HepG2 (cell line): Measurements from ENCODE around the gene VAMP5. TPM values are rescaled to one million over a fixed set of nuclear protein-coding genes. Genes with fewer than 3 reads are reported as not detected.

Source experiments
- BHLHE40 ChIP-seq: IDR thresholded peaks from 2 replicates; pipeline ENCODE4 v1.6.1; 2011; ENCODE audit warnings: low read length, improper control_type of control experiment
- ESRRA ChIP-seq: sonication (generic); formaldehyde crosslinking; IDR thresholded peaks from 2 replicates; pipeline ENCODE4 v1.5.1; 2020; ENCODE audit warnings: mild to moderate bottlenecking, low read depth, missing genetic modification reagents
- FLYWCH1 ChIP-seq: sonication (generic); formaldehyde crosslinking; IDR thresholded peaks from 2 replicates; pipeline ENCODE4 v1.8.1; 2023; ENCODE audit warnings: mild to moderate bottlenecking, missing genetic modification reagents
- FOXJ3 ChIP-seq: sonication (generic); formaldehyde crosslinking; IDR thresholded peaks from 2 replicates; pipeline ENCODE4 v1.4.0; 2020; ENCODE audit warnings: missing genetic modification reagents, mild to moderate bottlenecking, borderline replicate concordance
- HBP1 ChIP-seq: IDR thresholded peaks from 2 replicates; pipeline ENCODE4 v1.6.1; 2016; ENCODE audit warnings: low read depth, control low read depth
- HMG20B ChIP-seq: conservative IDR thresholded peaks from 2 replicates; pipeline ENCODE4 v1.6.1; 2016; ENCODE audit warnings: missing genetic modification reagents, missing compliant biosample characterization
- HNRNPLL ChIP-seq: fragments of 200-400 bp; formaldehyde crosslinking; IDR thresholded peaks from 2 replicates; pipeline ENCODE4 v1.6.1; 2017; ENCODE audit warnings: mild to moderate bottlenecking, low read depth, low read length; ENCODE audit not compliant: poor library complexity, severe bottlenecking
- MAFK ChIP-seq, 2 experiments: IDR thresholded peaks in 1 of 2; conservative IDR thresholded peaks in 1 of 2; 2 replicates each; pipeline ENCODE4 v1.6.1; 2011; ENCODE audit warnings: improper control_type of control experiment in 2 of 2, low read length in 2 of 2
- NCOA1 ChIP-seq: sonication (generic); formaldehyde crosslinking; IDR thresholded peaks from 2 replicates; pipeline ENCODE4 v1.9.0; 2021; ENCODE audit warnings: missing genetic modification reagents
- NCOA5 ChIP-seq: sonication (generic); formaldehyde crosslinking; IDR thresholded peaks from 2 replicates; pipeline ENCODE4 v1.4.0; 2020; ENCODE audit warnings: missing genetic modification reagents
- NR1H2 ChIP-seq: sonication (generic); formaldehyde crosslinking; IDR thresholded peaks from 2 replicates; pipeline ENCODE4 v1.8.1; 2022; ENCODE audit warnings: low read depth, missing genetic modification reagents, borderline replicate concordance
- PCBP1 ChIP-seq: fragments of 200-400 bp; formaldehyde crosslinking; IDR thresholded peaks from 2 replicates; pipeline ENCODE4 v1.6.1; 2017; ENCODE audit warnings: mild to moderate bottlenecking, low read depth, low read length, borderline replicate concordance
- SAFB2 ChIP-seq: sonication (generic); formaldehyde crosslinking; IDR thresholded peaks from 2 replicates; pipeline ENCODE4 v1.5.1; 2020; ENCODE audit warnings: missing genetic modification reagents, low read depth, mild to moderate bottlenecking, borderline replicate concordance
- STAG1 ChIP-seq: sonication (generic); formaldehyde crosslinking; IDR thresholded peaks from 2 replicates; pipeline ENCODE4 v1.4.0; 2020; ENCODE audit warnings: missing genetic modification reagents
- ZFP62 ChIP-seq: sonication (generic); formaldehyde crosslinking; IDR thresholded peaks from 2 replicates; pipeline ENCODE4 v1.4.0; 2020; ENCODE audit warnings: missing genetic modification reagents
- ZKSCAN8 ChIP-seq: IDR thresholded peaks from 2 replicates; pipeline ENCODE4 v1.6.1; 2016; ENCODE audit warnings: borderline replicate concordance, missing genetic modification reagents, missing compliant biosample characterization
- ZNF292 ChIP-seq: sonication (generic); formaldehyde crosslinking; IDR thresholded peaks from 2 replicates; pipeline ENCODE4 v1.8.1; 2022; ENCODE audit warnings: mild to moderate bottlenecking, low read depth, missing genetic modification reagents, borderline replicate concordance
- ZNF503 ChIP-seq: sonication (generic); formaldehyde crosslinking; IDR thresholded peaks from 2 replicates; pipeline ENCODE4 v1.4.0; 2020; ENCODE audit warnings: missing genetic modification reagents
- ZNF790 ChIP-seq: sonication (generic); formaldehyde crosslinking; IDR thresholded peaks from 2 replicates; pipeline ENCODE4 v1.8.0; 2022; ENCODE audit warnings: missing genetic modification reagents, mild to moderate bottlenecking, borderline replicate concordance
- polyA plus RNA-seq, 8 experiments: library from polyadenylated mRNA; depleted of rRNA in 3 of 8; stranded (reverse) in 7 of 8; unstranded in 1 of 8; fragments of >200 nt; fragmentation: Illumina TruSeq in 4 of 8; extraction: Trizol in 4 of 8; gene quantifications; 2 replicates each; pipeline versions ENCODE4 v1.2.1 to v1.2.3, GENCODE V29; 2011 to 2016; ENCODE audit warnings: low read depth in 4 of 8, missing spikeins in 1 of 8, mixed read lengths in 1 of 8; ENCODE audit not compliant: insufficient read depth in 1 of 8
- total RNA-seq, 5 experiments: library from RNA; depleted of rRNA; stranded (reverse); fragments of >200 nt; fragmentation: Illumina TruSeq; extraction: Trizol; gene quantifications; 2 replicates each; pipeline ENCODE4 v1.2.3, GENCODE V29; 2016; ENCODE audit warnings: low read depth in 1 of 5
- TF ChIP-seq, protein P1 (sequence below): IDR thresholded peaks from 2 replicates; pipeline ENCODE4 v1.6.1; 2016; ENCODE audit warnings: low read depth
- TF ChIP-seq, protein P2 (sequence below): sonication (generic); formaldehyde crosslinking; IDR thresholded peaks from 2 replicates; pipeline ENCODE4 v1.8.0; 2022; ENCODE audit warnings: mild to moderate bottlenecking, missing genetic modification reagents, borderline replicate concordance
- TF ChIP-seq, protein P3 (sequence below): sonication (generic); formaldehyde crosslinking; IDR thresholded peaks from 2 replicates; pipeline ENCODE4 v1.4.0; 2020; ENCODE audit warnings: missing genetic modification reagents, low read depth, mild to moderate bottlenecking, borderline replicate concordance

VAMP5 gene
- total and polyA plus RNA-seq, 2 of the 13 experiments (the other 11 are each of a cell fraction or from before 2014, with no cell fraction given): 7.2 to 56.7 TPM

- TF ChIP-seq ZNF790 (no peak), FLYWCH1 (CRISPR knock-in tag) (no peak), HNRNPLL (no peak), ZNF503 (CRISPR knock-in tag) (no peak; the same call in 1 of the 2 replicates), ZNF292 (no peak), BHLHE40 (no peak), PCBP1 (0 out of 2 replicates have a peak, but pooled peaks have one; percentile 33), ESRRA (CRISPR knock-in tag) (peak; percentile 51; the same call in 1 of the 2 replicates), STAG1 (CRISPR knock-in tag) (peak; percentile 58), HBP1 (CRISPR knock-in tag) (no peak), HMG20B (CRISPR knock-in tag) (no peak), SAFB2 (CRISPR knock-in tag) (peak; percentile 40; the same call in 1 of the 2 replicates), NR1H2 (CRISPR knock-in tag) (no peak), MAFK (conservative IDR thresholded peaks at IDR 0.05 in 1 of 2, IDR thresholded peaks at IDR 0.05 in 1 of 2; ENCODE audit: low read length in 2 of 2) (no peak), ZFP62 (CRISPR knock-in tag) (no peak), ZKSCAN8 (no peak), NCOA1 (no peak; the same call in 1 of the 2 replicates), NCOA5 (no peak), FOXJ3 (CRISPR knock-in tag) (no peak)
- TF ChIP-seq, protein P1, sequence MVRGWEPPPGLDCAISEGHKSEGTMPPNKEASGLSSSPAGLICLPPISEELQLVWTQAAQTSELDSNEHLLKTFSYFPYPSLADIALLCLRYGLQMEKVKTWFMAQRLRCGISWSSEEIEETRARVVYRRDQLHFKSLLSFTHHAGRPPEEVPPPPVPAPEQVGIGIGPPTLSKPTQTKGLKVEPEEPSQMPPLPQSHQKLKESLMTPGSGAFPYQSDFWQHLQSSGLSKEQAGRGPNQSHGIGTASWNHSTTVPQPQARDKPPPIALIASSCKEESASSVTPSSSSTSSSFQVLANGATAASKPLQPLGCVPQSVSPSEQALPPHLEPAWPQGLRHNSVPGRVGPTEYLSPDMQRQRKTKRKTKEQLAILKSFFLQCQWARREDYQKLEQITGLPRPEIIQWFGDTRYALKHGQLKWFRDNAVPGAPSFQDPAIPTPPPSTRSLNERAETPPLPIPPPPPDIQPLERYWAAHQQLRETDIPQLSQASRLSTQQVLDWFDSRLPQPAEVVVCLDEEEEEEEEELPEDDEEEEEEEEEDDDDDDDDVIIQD (CRISPR knock-in tag): 0 out of 2 replicates have a peak, but pooled peaks have one; percentile 2
- TF ChIP-seq, protein P2, sequence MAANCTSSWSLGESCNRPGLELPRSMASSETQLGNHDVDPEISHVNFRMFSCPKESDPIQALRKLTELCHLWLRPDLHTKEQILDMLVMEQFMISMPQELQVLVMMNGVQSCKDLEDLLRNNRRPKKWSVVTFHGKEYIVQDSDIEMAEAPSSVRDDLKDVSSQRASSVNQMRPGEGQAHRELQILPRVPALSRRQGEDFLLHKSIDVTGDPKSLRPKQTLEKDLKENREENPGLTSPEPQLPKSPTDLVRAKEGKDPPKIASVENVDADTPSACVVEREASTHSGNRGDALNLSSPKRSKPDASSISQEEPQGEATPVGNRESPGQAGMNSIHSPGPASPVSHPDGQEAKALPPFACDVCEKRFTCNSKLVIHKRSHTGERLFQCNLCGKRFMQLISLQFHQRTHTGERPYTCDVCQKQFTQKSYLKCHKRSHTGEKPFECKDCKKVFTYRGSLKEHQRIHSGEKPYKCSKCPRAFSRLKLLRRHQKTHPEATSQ (CRISPR knock-in tag): no peak
- TF ChIP-seq, protein P3, sequence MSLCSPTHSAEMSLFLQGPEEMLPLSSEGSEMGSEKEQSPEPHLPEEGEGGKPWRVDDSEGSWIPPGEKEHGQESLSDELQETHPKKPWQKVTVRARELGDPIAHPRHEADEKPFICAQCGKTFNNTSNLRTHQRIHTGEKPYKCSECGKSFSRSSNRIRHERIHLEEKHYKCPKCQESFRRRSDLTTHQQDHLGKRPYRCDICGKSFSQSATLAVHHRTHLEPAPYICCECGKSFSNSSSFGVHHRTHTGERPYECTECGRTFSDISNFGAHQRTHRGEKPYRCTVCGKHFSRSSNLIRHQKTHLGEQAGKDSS: no peak
Observed at GRCh38 chr2:85537600-85538506, 46.4 kb upstream of the VAMP5 start (continued).
